H1 (cell line): ENCODE results near the gene FANK1. TPM values are rescaled to one million over a fixed set of nuclear protein-coding genes. Genes with fewer than 3 reads are reported as not detected.

Source experiments
- ATF3 ChIP-seq: IDR thresholded peaks from 2 replicates; pipeline ENCODE4 v1.6.1; 2011; ENCODE audit warnings: low read depth, mild to moderate bottlenecking, low read length; ENCODE audit not compliant: insufficient read depth
- RNF2 ChIP-seq: fragments of 200-900, 300-1000 bp; sonication (generic); IDR thresholded peaks from 2 replicates; pipeline ENCODE4 v1.7.1; 2016; ENCODE audit warnings: borderline replicate concordance, low read depth, mild to moderate bottlenecking, antibody characterized with exemption, low read length; ENCODE audit not compliant: poor library complexity, severe bottlenecking; ENCODE audit errors: missing control alignments
- polyA plus RNA-seq, 7 experiments: library from polyadenylated mRNA; depleted of rRNA in 3 of 7; stranded (reverse) in 5 of 7; unstranded in 2 of 7; fragments of >200 nt in 5 of 7; fragments of 200-250 nt in 2 of 7; gene quantifications; 1 replicate in 5 of 7; 2 replicates in 1 of 7; 4 replicates in 1 of 7; pipeline versions ENCODE4 v1.2.1 to v1.2.3, GENCODE V29; 2011 to 2013; ENCODE audit warnings: missing spikeins in 2 of 7, mixed read lengths in 2 of 7
- total RNA-seq: library from RNA; stranded (reverse); fragmentation: NEBNext Ultra II Directional; extraction: Animal tissue kit (Norgen Biotek cat#: 25700); gene quantifications from 2 replicates; pipeline ENCODE4 v1.2.1, GENCODE V29; 2021

The FANK1 gene
- total and polyA plus RNA-seq, 2 of the 8 experiments (the other 6 are each of a cell fraction or from before 2014, with no cell fraction given): 1.2 TPM; not detected in 1

- no peak for TF ChIP-seq RNF2
- no peak for TF ChIP-seq ATF3
Observed at GRCh38 chr10:126001576-126001975, 105.2 kb downstream of the FANK1 start (continued).
